ENCODE results near the gene NUTM1.

DNA sequence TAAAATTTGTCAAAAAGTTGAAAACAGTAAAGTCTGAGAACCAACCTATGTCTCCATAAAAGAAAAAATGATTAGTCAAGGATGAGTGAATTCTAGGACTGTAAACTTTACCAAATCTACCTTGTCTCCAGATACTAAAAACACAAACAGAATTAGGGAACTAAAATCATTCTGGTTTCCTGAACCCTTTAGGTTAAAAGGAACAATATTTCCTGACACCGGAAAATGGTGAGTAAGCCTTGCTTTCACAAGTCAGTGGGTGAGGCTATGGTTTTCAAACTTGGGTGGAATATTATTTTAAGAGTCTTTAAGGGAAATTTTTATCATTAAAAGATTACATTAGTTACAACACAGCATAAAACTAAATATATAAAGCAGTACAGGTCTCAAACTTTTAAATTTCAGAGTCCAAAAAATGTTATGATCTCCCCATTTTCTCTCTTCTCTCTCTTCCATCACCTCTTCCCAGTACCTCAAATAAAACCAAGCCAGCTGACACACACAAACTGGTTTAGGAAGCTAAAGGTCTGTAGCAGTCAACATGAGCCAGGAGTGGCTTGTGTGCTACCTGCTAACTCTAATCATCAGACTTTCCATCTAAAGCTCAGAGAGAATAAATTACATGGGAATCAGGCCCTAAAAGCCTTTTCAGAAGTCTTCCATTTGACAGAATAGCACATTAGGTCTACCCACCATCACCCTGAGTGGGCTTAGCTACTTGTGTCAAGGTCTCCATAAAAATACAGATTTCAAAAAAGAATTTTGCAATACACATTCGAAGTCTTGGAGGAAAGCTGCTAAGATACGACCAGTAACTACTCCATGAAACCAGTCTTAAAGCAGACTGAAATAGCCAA, 7.7 kb upstream of the NUTM1 start:
- TF ChIP-seq, protein P1, sequence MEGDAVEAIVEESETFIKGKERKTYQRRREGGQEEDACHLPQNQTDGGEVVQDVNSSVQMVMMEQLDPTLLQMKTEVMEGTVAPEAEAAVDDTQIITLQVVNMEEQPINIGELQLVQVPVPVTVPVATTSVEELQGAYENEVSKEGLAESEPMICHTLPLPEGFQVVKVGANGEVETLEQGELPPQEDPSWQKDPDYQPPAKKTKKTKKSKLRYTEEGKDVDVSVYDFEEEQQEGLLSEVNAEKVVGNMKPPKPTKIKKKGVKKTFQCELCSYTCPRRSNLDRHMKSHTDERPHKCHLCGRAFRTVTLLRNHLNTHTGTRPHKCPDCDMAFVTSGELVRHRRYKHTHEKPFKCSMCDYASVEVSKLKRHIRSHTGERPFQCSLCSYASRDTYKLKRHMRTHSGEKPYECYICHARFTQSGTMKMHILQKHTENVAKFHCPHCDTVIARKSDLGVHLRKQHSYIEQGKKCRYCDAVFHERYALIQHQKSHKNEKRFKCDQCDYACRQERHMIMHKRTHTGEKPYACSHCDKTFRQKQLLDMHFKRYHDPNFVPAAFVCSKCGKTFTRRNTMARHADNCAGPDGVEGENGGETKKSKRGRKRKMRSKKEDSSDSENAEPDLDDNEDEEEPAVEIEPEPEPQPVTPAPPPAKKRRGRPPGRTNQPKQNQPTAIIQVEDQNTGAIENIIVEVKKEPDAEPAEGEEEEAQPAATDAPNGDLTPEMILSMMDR (IDR thresholded peaks at IDR 0.05): no peak
- TF ChIP-seq POLR2AphosphoS5 (IDR thresholded peaks at IDR 0.05) (no peak), EP300 (IDR thresholded peaks at IDR 0.05) (no peak)
